Activated CD4-positive, alpha-beta memory T cell treated with anti-CD3 and anti-CD28 coated beads, Interleukin-2, amount 10 ng/mL, durations not matched to agents 7 days and 5 days (primary cell): ENCODE results near the gene CADPS2. TPM values are rescaled to one million over a fixed set of nuclear protein-coding genes. Genes with fewer than 3 reads are reported as not detected.

Source experiments
- CTCF ChIA-PET: fragments of 350-600 bp; sonication (Branson Sonifier 250); formaldehyde crosslinking; loops from one replicate; lab custom pipeline; 2021; ENCODE audit warnings: antibody characterized with exemption, inconsistent platforms; lab: Charles Lee
- POLR2A ChIA-PET: fragments of 350-600 bp; sonication (Branson Sonifier 250); formaldehyde crosslinking; loops from one replicate; lab custom pipeline; 2021; ENCODE audit warnings: antibody characterized with exemption; lab: Charles Lee
- DNase-seq: peaks from one replicate; pipeline ENCODE4 v3.0.0-alpha.2; 2020
- H3K27ac Mint-ChIP-seq: one replicate; pipeline ENCODE4 v1.8.0; 2021; ENCODE audit warnings: mild to moderate bottlenecking, mixed read lengths
- H3K27me3 Mint-ChIP-seq: one replicate; pipeline ENCODE4 v1.8.0; 2021; ENCODE audit warnings: mixed read lengths
- H3K36me3 Mint-ChIP-seq: one replicate; pipeline ENCODE4 v1.8.0; 2021; ENCODE audit warnings: low read depth, mixed read lengths
- H3K4me1 Mint-ChIP-seq: one replicate; pipeline ENCODE4 v1.8.0; 2021; ENCODE audit warnings: mixed read lengths
- H3K4me3 Mint-ChIP-seq: one replicate; pipeline ENCODE4 v1.8.0; 2021; ENCODE audit warnings: mild to moderate bottlenecking, mixed read lengths
- H3K9me3 Mint-ChIP-seq: one replicate; pipeline ENCODE4 v1.8.0; 2021; ENCODE audit warnings: mixed read lengths
- total RNA-seq, 2 experiments: library from RNA; stranded (reverse); gene quantifications; one replicate each; pipeline ENCODE4 v1.2.3, GENCODE V29; 2021

Gene CADPS2
- total RNA-seq, 2 experiments from 2014 or later, result not detected

- H3K9me3 Mint-ChIP-seq, result no peaks in the 10 kb centered on the region
Measured at GRCh38 chr7:122311050-122311700, 575.1 kb downstream of the CADPS2 start.

GRCh38 chr7:122310119-122311021 is 575.9 kb downstream of the CADPS2 start:
- Mint-ChIP-seq H3K9me3 (no peaks in the 10 kb centered on the region), H3K36me3 (peaks cover 7% of the 10 kb centered on the region), H3K4me1 (no peaks in the 10 kb centered on the region), H3K27ac (no peak overlapping the region), H3K27me3 (peaks cover 73% of the 10 kb centered on the region), H3K4me3 (no peak overlapping the region)
- no peak for DNase-seq
- POLR2A ChIA-PET, result no interaction called here
- CTCF ChIA-PET, result no interaction called here

More at GRCh38 chr7:122311050-122311700, 575.1 kb downstream of the CADPS2 start:
- DNase-seq, result no peak
- H3K4me1 Mint-ChIP-seq, result no peaks in the 10 kb centered on the region
- ChIA-PET CTCF (interaction anchor here (0.6 kb wide), 1 partner anchor 168 kb away, joined by 4 read pairs; no protein-coding TSS in a partner anchor), POLR2A (no interaction called here)
- H3K36me3 Mint-ChIP-seq, result peaks cover 7% of the 10 kb centered on the region
- H3K27ac Mint-ChIP-seq, result no peak overlapping the region
- H3K4me3 Mint-ChIP-seq, result no peak overlapping the region
- peaks cover 73% of the 10 kb centered on the region for H3K27me3 Mint-ChIP-seq

GRCh38 chr7:122309421-122309820 is 576.8 kb downstream of the CADPS2 start:
- H3K4me1 Mint-ChIP-seq, result no peaks in the 10 kb centered on the region
- peaks cover 7% of the 10 kb centered on the region for H3K36me3 Mint-ChIP-seq
- H3K9me3 Mint-ChIP-seq, result no peaks in the 10 kb centered on the region
- DNase-seq, result no peak
- ChIA-PET POLR2A (no interaction called here), CTCF (no interaction called here)
- H3K27me3 Mint-ChIP-seq, result peaks cover 74% of the 10 kb centered on the region
- H3K4me3 Mint-ChIP-seq, result no peak overlapping the region
- no peak overlapping the region for H3K27ac Mint-ChIP-seq

- POLR2A ChIA-PET, result no interaction called here
- Mint-ChIP-seq H3K27me3 (peaks cover 78% of the 10 kb centered on the region), H3K9me3 (no peaks in the 10 kb centered on the region), H3K36me3 (peaks cover 9% of the 10 kb centered on the region), H3K4me1 (no peaks in the 10 kb centered on the region), H3K4me3 (no peak overlapping the region), H3K27ac (no peak overlapping the region)
- CTCF ChIA-PET, result no interaction called here
- DNase-seq, result no peak
Measured at GRCh38 chr7:122307228-122307621, 579.0 kb downstream of the CADPS2 start.

- CTCF ChIA-PET, result no interaction called here
- H3K4me3 Mint-ChIP-seq, result no peak overlapping the region
Measured at GRCh38 chr7:122306320-122307227, 579.7 kb downstream of the CADPS2 start.

GRCh38 chr7:122305475-122306319 is 580.6 kb downstream of the CADPS2 start:
- H3K27ac Mint-ChIP-seq, result no peak overlapping the region
- CTCF ChIA-PET, result no interaction called here
- H3K4me3 Mint-ChIP-seq, result no peak overlapping the region
- H3K27me3 Mint-ChIP-seq, result peaks cover 79% of the 10 kb centered on the region
- no peaks in the 10 kb centered on the region for H3K4me1 Mint-ChIP-seq
- POLR2A ChIA-PET, result no interaction called here
- peaks cover 3% of the 10 kb centered on the region for H3K36me3 Mint-ChIP-seq
- no peaks in the 10 kb centered on the region for H3K9me3 Mint-ChIP-seq
- DNase-seq, result no peak

More at GRCh38 chr7:122306320-122307227, 579.7 kb downstream of the CADPS2 start:
- Mint-ChIP-seq H3K4me1 (no peaks in the 10 kb centered on the region), H3K9me3 (no peaks in the 10 kb centered on the region), H3K27me3 (peaks cover 78% of the 10 kb centered on the region), H3K27ac (no peak overlapping the region), H3K36me3 (peaks cover 9% of the 10 kb centered on the region)
- DNase-seq, result no peak
- POLR2A ChIA-PET, result no interaction called here

- Mint-ChIP-seq H3K4me1 (no peaks in the 10 kb centered on the region), H3K9me3 (no peaks in the 10 kb centered on the region), H3K27me3 (peaks cover 83% of the 10 kb centered on the region), H3K4me3 (no peak overlapping the region), H3K27ac (no peak overlapping the region), H3K36me3 (peaks cover 5% of the 10 kb centered on the region)
- POLR2A ChIA-PET, result no interaction called here
- no peak for DNase-seq
- CTCF ChIA-PET, result no interaction called here
Measured at GRCh38 chr7:122304996-122305421, 581.3 kb downstream of the CADPS2 start.

- Mint-ChIP-seq H3K27ac (no peak within 1 kb of the TSS), H3K4me3 (no peak within 1 kb of the TSS), H3K9me3 (no peaks in the 10 kb centered on the region), H3K27me3 (peaks cover 84% of the 10 kb centered on the region), H3K4me1 (no peaks in the 10 kb centered on the region), H3K36me3 (peaks cover 5% of the 10 kb centered on the region)
- ChIA-PET POLR2A (no interaction called here), CTCF (no interaction called here)
- no peak for DNase-seq
Measured at GRCh38 chr7:122304319-122304975, 581.8 kb downstream of the CADPS2 start, which contains the start of gene FEZF1. Gene FEZF1 (minus strand): TSS chr7:122304750. CDS start chr7:122304437, 313 bp downstream.

GRCh38 chr7:122303531-122304318 is 582.5 kb downstream of the CADPS2 start:
- no peaks in the 10 kb centered on the region for H3K9me3 Mint-ChIP-seq
- H3K27me3 Mint-ChIP-seq, result peaks cover 82% of the 10 kb centered on the region
- no peaks in the 10 kb centered on the region for H3K4me1 Mint-ChIP-seq
- H3K27ac Mint-ChIP-seq, result no peak overlapping the region
- no peak for DNase-seq
- no peak overlapping the region for H3K4me3 Mint-ChIP-seq
- peaks cover 5% of the 10 kb centered on the region for H3K36me3 Mint-ChIP-seq
- ChIA-PET POLR2A (no interaction called here), CTCF (no interaction called here)

GRCh38 chr7:122302761-122303530 is 583.3 kb downstream of the CADPS2 start:
- Mint-ChIP-seq H3K9me3 (no peaks in the 10 kb centered on the region), H3K36me3 (peaks cover 5% of the 10 kb centered on the region), H3K27ac (no peak overlapping the region), H3K4me3 (no peak overlapping the region), H3K27me3 (peaks cover 81% of the 10 kb centered on the region), H3K4me1 (no peaks in the 10 kb centered on the region)
- no peak for DNase-seq
- ChIA-PET CTCF (no interaction called here), POLR2A (no interaction called here)
